Neural crest cell (in vitro differentiated cells): Measurements from ENCODE around the gene MCC. TPM values are rescaled to one million over a fixed set of nuclear protein-coding genes. Genes with fewer than 3 reads are reported as not detected.
A peak's percentile ranks its signal among the peaks of the same experiment; 100 is the strongest.

Experiments used
- DNase-seq: peaks from one replicate; pipeline ENCODE4 v3.0.0; 2021; ENCODE audit warnings: low read depth, mixed read lengths, low spot score
- H3K27ac Mint-ChIP-seq: one replicate; pipeline ENCODE4 v1.8.0; 2021; ENCODE audit warnings: mild to moderate bottlenecking, mixed read lengths; ENCODE audit not compliant: unreplicated experiment
- H3K27me3 Mint-ChIP-seq: 2 replicates; pipeline ENCODE4 v1.8.0; 2021; ENCODE audit warnings: low read depth, mild to moderate bottlenecking, mixed read lengths
- H3K36me3 Mint-ChIP-seq: 2 replicates; pipeline ENCODE4 v1.8.0; 2021; ENCODE audit warnings: low read depth, mild to moderate bottlenecking, mixed read lengths
- H3K4me1 Mint-ChIP-seq: 2 replicates; pipeline ENCODE4 v1.8.0; 2021; ENCODE audit warnings: mixed read lengths
- H3K4me3 Mint-ChIP-seq: one replicate; pipeline ENCODE4 v1.8.0; 2021; ENCODE audit warnings: mild to moderate bottlenecking, mixed read lengths
- H3K9me3 Mint-ChIP-seq: 2 replicates; pipeline ENCODE4 v1.8.0; 2021; ENCODE audit warnings: mixed read lengths
- total RNA-seq: library from RNA; stranded (reverse); gene quantifications from 2 replicates; pipeline ENCODE4 v1.2.1, GENCODE V29; 2021
- TF ChIP-seq, protein P1 (sequence below): fragments of 200-600 bp; sonication (generic); conservative IDR thresholded peaks from 2 replicates; pipeline ENCODE4 v1.5.0; 2021; ENCODE audit warnings: antibody characterized with exemption, mild to moderate bottlenecking

MCC gene
- total RNA-seq, 1 donor from 2014 or later = 10.8 TPM

DNA sequence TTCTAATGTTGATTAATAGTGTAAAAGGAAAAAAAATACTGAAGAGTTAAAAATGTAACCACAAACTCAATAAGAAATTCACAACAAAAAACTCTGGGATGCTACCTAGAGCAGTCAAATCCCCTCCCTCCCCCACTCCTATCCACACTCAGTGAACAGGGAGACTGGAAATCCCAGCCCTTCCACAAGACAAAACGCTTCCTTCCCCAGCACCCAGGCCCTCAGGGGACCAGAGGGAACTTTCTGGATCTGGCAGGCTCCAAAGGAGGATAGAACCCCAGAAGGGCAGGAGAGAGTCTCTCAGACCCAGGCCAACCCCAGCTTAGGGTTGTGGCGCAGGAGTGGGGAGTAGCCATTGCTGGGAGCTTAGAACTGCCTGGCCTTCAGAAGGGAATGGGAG lies 456.7 kb downstream of the MCC start:
- Mint-ChIP-seq H3K4me3 (no peak overlapping the region), H3K27ac (no peak overlapping the region), H3K9me3 (no peaks in the 10 kb centered on the region), H3K27me3 (no peaks in the 10 kb centered on the region), H3K4me1 (peaks cover 4% of the 10 kb centered on the region), H3K36me3 (peaks cover 29% of the 10 kb centered on the region)
- no peak for DNase-seq
- TF ChIP-seq, protein P1, sequence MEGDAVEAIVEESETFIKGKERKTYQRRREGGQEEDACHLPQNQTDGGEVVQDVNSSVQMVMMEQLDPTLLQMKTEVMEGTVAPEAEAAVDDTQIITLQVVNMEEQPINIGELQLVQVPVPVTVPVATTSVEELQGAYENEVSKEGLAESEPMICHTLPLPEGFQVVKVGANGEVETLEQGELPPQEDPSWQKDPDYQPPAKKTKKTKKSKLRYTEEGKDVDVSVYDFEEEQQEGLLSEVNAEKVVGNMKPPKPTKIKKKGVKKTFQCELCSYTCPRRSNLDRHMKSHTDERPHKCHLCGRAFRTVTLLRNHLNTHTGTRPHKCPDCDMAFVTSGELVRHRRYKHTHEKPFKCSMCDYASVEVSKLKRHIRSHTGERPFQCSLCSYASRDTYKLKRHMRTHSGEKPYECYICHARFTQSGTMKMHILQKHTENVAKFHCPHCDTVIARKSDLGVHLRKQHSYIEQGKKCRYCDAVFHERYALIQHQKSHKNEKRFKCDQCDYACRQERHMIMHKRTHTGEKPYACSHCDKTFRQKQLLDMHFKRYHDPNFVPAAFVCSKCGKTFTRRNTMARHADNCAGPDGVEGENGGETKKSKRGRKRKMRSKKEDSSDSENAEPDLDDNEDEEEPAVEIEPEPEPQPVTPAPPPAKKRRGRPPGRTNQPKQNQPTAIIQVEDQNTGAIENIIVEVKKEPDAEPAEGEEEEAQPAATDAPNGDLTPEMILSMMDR = no peak

DNA sequence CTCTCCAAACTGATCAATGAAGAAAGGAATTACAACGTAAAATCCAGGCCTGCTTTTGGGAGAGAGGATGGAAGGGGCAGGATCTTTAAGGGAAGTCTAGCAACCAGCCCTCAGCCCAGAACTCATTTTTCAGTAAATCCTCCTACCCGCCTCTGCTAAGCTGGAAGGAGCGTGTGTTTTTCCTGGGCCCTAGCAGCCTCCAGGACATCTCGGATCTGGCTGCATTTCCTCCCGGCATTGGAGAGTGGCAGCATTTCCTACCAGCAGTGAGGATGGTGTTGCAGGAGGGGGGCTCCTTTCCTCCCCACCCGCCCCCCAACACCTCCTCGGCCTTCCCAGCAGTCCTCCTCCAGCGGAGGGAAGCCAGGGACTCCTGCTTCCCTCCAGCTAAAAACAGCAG lies 457.1 kb downstream of the MCC start:
- H3K27me3 Mint-ChIP-seq = no peaks in the 10 kb centered on the region

DNA sequence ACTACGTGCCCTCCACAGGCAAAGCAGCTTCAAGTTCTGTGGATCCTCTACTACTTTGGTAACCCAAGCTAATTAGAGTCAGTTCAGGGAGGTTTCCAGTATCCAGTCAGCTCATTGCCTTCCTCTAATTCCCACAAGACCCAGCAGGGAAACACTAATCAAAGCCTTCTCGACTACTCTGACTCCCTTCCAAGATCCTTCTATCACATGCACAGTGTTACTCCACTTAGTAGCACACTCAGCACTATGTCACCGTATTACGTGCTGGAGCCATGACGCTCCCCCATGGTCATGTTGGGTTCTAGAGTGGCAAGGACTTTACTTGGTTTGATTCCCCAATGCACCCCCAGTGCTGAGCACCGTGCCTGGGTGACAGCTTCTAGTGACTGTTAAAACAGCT lies 458.6 kb downstream of the MCC start:
- H3K27me3 Mint-ChIP-seq = no peaks in the 10 kb centered on the region
- H3K27ac Mint-ChIP-seq = no peak overlapping the region
- peaks cover 33% of the 10 kb centered on the region for H3K36me3 Mint-ChIP-seq
- H3K9me3 Mint-ChIP-seq = no peaks in the 10 kb centered on the region
- H3K4me3 Mint-ChIP-seq = no peak overlapping the region
- peaks cover 4% of the 10 kb centered on the region for H3K4me1 Mint-ChIP-seq
- no peak for DNase-seq
- TF ChIP-seq, protein P1 = no peak

More for the DNA sequence above, 457.1 kb downstream of the MCC start:
- Mint-ChIP-seq H3K4me1 (peaks cover 4% of the 10 kb centered on the region), H3K36me3 (peaks cover 31% of the 10 kb centered on the region), H3K4me3 (no peak overlapping the region), H3K27ac (no peak overlapping the region), H3K9me3 (no peaks in the 10 kb centered on the region)
- TF ChIP-seq, protein P1 = no peak
- DNase-seq = no peak

DNA sequence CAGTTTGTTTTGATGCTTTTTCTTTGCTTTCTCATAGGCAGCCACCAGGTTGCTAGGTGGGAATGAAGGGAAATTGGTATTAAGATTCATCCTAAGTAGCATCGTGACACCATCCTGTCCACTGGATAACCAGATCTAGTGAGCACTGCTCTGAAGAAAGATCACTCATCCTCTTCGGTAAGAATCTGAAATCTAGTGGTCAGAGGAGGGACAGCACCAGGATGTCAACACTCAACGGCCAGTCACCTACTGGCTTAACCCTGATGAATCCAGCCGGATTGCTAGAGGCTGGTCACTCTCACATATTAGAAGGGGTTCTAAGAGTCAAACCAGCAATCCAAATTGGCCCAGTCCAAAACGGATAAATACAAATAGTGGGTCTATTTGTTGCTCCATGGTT lies 460.8 kb downstream of the MCC start:
- H3K9me3 Mint-ChIP-seq = no peaks in the 10 kb centered on the region
- no peak overlapping the region for H3K27ac Mint-ChIP-seq
- H3K4me1 Mint-ChIP-seq = peaks cover under 1% of the 10 kb centered on the region
- no peak for DNase-seq
- no peak overlapping the region for H3K4me3 Mint-ChIP-seq
- peaks cover 35% of the 10 kb centered on the region for H3K36me3 Mint-ChIP-seq
- TF ChIP-seq, protein P1 = no peak
- H3K27me3 Mint-ChIP-seq = no peaks in the 10 kb centered on the region

DNA sequence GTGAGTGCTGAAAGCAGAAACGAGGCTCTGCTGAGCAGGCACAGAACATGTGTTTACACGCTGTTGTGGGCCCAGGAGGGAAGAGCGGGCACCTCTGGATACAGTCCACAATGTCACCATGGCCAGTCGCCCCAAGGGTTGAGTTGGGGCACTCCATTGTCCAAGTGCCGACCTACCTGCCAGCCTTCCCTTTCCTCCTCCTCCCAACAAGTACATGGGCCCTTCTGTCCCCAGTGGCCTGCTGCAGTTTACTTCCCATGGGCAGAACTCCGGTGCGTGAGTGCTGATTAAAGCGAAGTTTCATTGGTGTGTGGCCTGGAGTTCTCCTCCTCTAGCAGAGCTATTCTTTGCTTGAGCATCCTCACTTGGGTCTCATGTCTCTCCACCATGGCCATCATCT lies 461.2 kb downstream of the MCC start:
- Mint-ChIP-seq H3K36me3 (peaks cover 35% of the 10 kb centered on the region), H3K4me3 (no peak overlapping the region), H3K27me3 (no peaks in the 10 kb centered on the region), H3K9me3 (no peaks in the 10 kb centered on the region), H3K27ac (peak overlapping the region; percentile 88), H3K4me1 (no peaks in the 10 kb centered on the region)
- DNase-seq = no peak
- TF ChIP-seq, protein P1 = no peak

DNA sequence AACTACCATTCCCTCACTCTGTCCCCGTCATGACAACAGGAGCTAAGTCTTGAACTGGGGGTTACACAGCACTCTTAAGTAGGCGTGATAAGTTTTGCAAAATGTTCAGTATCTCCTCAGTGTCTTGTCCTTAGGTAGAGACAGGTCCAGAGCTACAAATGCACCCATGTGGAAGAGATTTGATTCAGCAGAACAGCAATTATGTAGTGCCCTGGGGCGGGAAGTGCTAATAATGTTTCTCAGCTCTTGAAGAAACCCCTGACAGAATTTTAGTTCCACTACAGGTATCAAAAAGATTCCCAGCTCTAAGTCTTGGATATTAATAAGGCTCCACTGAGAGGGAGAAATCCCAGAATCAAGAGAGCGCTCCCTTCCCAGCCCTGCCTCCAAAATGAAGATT lies 462.0 kb downstream of the MCC start:
- Mint-ChIP-seq H3K4me3 (no peak overlapping the region), H3K4me1 (no peaks in the 10 kb centered on the region), H3K9me3 (no peaks in the 10 kb centered on the region), H3K36me3 (peaks cover 35% of the 10 kb centered on the region), H3K27ac (peak overlapping the region; percentile 20), H3K27me3 (no peaks in the 10 kb centered on the region)
- TF ChIP-seq, protein P1 = no peak
- no peak for DNase-seq
